ENCODE measurements around the gene RIMBP3C. TPM values are rescaled to one million over a fixed set of nuclear protein-coding genes. Genes with fewer than 3 reads are reported as not detected.
"Not testable (repeated sequence)": the region's sequence is repeated elsewhere in the genome, so short reads cannot be mapped to it uniquely, and the experiment has no call there.

RIMBP3C gene
- 1.0 and 1.4 TPM in 2 replicates for total RNA-seq
- long read RNA-seq, full-length matches to known transcripts = 1 of 1 reads
- long read RNA-seq, partial matches to known transcripts = 0 of 1 reads
- long read RNA-seq, other reads (novel, unspliced or antisense) = 0 of 1 reads

- not testable (repeated sequence) for H3K4me1 Mint-ChIP-seq; H3K27me3 Mint-ChIP-seq (ENCODE audit: low read depth); DNase-seq (ENCODE audit: low read depth, low spot score); H3K4me3 Mint-ChIP-seq; H3K27ac Mint-ChIP-seq (ENCODE audit: unreplicated experiment); H3K9me3 Mint-ChIP-seq; H3K36me3 Mint-ChIP-seq (ENCODE audit: low read depth)
Observed at GRCh38 chr22:21551361-21551760, at the start of gene RIMBP3C. Gene RIMBP3C (minus strand): TSS chr22:21551461. CDS start chr22:21550976, 485 bp downstream.

- Mint-ChIP-seq H3K4me1 (peaks cover 5% of the 10 kb centered on the region), H3K27ac (ENCODE audit: unreplicated experiment) (no peak overlapping the region), H3K9me3 (no peaks in the 10 kb centered on the region), H3K4me3 (no peak overlapping the region), H3K36me3 (ENCODE audit: low read depth) (peaks cover 12% of the 10 kb centered on the region), H3K27me3 (ENCODE audit: low read depth) (no peaks in the 10 kb centered on the region)
- no peak for DNase-seq (ENCODE audit: low read depth, low spot score)
- TF ChIP-seq CTCF (conservative IDR thresholded peaks at IDR 0.05) = no peak
Observed at GRCh38 chr22:21599053-21599893, 48.0 kb upstream of the RIMBP3C start.

- Mint-ChIP-seq H3K9me3 (no peaks in the 10 kb centered on the region), H3K4me3 (no peak overlapping the region), H3K4me1 (peaks cover 5% of the 10 kb centered on the region), H3K36me3 (ENCODE audit: low read depth) (peaks cover 21% of the 10 kb centered on the region), H3K27ac (ENCODE audit: unreplicated experiment) (no peak overlapping the region), H3K27me3 (ENCODE audit: low read depth) (no peaks in the 10 kb centered on the region)
- DNase-seq (ENCODE audit: low read depth, low spot score) = no peak
- no peak for TF ChIP-seq CTCF (conservative IDR thresholded peaks at IDR 0.05)
Observed at GRCh38 chr22:21598302-21598701, 47.0 kb upstream of the RIMBP3C start.

GRCh38 chr22:21596356-21597135, 45.3 kb upstream of the RIMBP3C start:
- H3K27me3 Mint-ChIP-seq (ENCODE audit: low read depth); H3K4me3 Mint-ChIP-seq; H3K9me3 Mint-ChIP-seq; DNase-seq (ENCODE audit: low read depth, low spot score); H3K27ac Mint-ChIP-seq (ENCODE audit: unreplicated experiment); H3K4me1 Mint-ChIP-seq: not testable (repeated sequence)
- H3K36me3 Mint-ChIP-seq (ENCODE audit: low read depth) = peaks cover 23% of the 10 kb centered on the region

GRCh38 chr22:21594865-21595452, 43.7 kb upstream of the RIMBP3C start:
- no peak overlapping the region for H3K27ac Mint-ChIP-seq (ENCODE audit: unreplicated experiment)

More at GRCh38 chr22:21594865-21595452, 43.7 kb upstream of the RIMBP3C start:
- Mint-ChIP-seq H3K9me3 (no peaks in the 10 kb centered on the region), H3K27me3 (ENCODE audit: low read depth) (no peaks in the 10 kb centered on the region), H3K36me3 (ENCODE audit: low read depth) (peaks cover 23% of the 10 kb centered on the region), H3K4me3 (no peak overlapping the region), H3K4me1 (peaks cover 5% of the 10 kb centered on the region)
- TF ChIP-seq CTCF (conservative IDR thresholded peaks at IDR 0.05) = no peak
- no peak for DNase-seq (ENCODE audit: low read depth, low spot score)
